Measurements from ENCODE around the gene SYT17. TPM values are rescaled to one million over a fixed set of nuclear protein-coding genes. Genes with fewer than 3 reads are reported as not detected.

Gene SYT17
- total and polyA plus RNA-seq, 10 of the 15 experiments (the other 5 are each of a cell fraction or from before 2014, with no cell fraction given): 3.7 to 12.3 (median 5.0) TPM

DNA sequence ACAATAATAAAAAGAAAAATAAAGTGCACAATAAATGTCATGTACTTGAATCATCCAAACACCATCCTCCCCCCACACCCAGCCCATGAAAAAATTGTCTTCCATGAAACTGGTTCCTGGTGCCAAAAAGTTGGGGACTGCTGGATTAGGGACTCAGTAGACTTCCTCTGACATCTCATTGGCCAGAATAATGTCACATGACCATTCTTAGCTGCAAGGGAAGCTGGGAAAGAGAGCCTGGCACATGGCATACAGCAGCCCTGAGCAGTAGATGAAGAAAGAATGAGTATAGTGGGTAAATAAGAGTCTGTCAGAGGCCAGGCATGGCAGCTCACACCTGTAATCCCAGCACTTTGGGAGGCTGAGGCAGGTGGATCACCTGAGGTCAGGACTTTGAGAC lies 41.7 kb upstream of the SYT17 start:
- SMC1A ChIA-PET (ENCODE audit: uncharacterized antibody, unreplicated experiment): interaction anchor here (0.8 to 7.3 kb wide), 4 partner anchors 8 to 40 kb away, joined by 4 to 60 read pairs (median 10); partner anchors contain the start of gene ITPRIPL2
- Histone ChIP-seq H3K9me3 (replicated peaks; ENCODE audit: control insufficient read depth, insufficient read depth, low read length) (peaks cover 5% of the 10 kb centered on the region; the same call in 2 of the 3 replicates), H2AFZ (ENCODE audit: control insufficient read depth, low read depth, low read length) (no peak overlapping the region), H3K36me3 (ENCODE audit: control insufficient read depth in 2 of 2, insufficient read depth in 2 of 2, low read length in 1 of 2) (no peaks in the 10 kb centered on the region), H3K79me2 (ENCODE audit: control insufficient read depth, insufficient read depth, low read length) (no peaks in the 10 kb centered on the region), H3K9ac (ENCODE audit: control insufficient read depth, insufficient read depth, low read length) (no peak overlapping the region), H4K20me1 (ENCODE audit: control insufficient read depth, insufficient read depth) (no peaks in the 10 kb centered on the region), H3K27ac (ENCODE audit: control insufficient read depth, insufficient read depth) (peak overlapping the region; percentile 42; the same call in 1 of the 2 replicates), H3K4me3 (no peak overlapping the region), H3K4me2 (ENCODE audit: control insufficient read depth, insufficient read depth) (no peak overlapping the region), H3K27me3 (replicated peaks in 1 of 2; ENCODE audit: control insufficient read depth in 2 of 2, insufficient read depth in 2 of 2, low read length in 1 of 2) (no peaks in the 10 kb centered on the region), H3K4me1 (ENCODE audit: control insufficient read depth, insufficient read depth, low read length) (peaks cover 51% of the 10 kb centered on the region)
- FAIRE-seq (no peak), ATAC-seq (no peak), DNase-seq (ENCODE audit: low read depth, low spot score) (no peak)
- in situ Hi-C loops (cut with MboI) (no loop called here), intact Hi-C loops (cut with micrococcal nuclease; ENCODE audit: unreplicated experiment) (loop anchor here (5.0 kb wide), 1 partner anchor 39 kb away; no protein-coding TSS in a partner anchor)
- POLR2A ChIA-PET: interaction anchor here (3.1 kb wide), 1 partner anchor 9 kb away, joined by 26 read pairs; no protein-coding TSS in a partner anchor
- RAD21 ChIA-PET (ENCODE audit: unreplicated experiment): no interaction called here
- CTCF ChIA-PET: interaction anchor here (3.6 kb wide), 1 partner anchor 53 kb away, joined by 17 read pairs; no protein-coding TSS in a partner anchor
- TF ChIP-seq RBBP5 (conservative IDR thresholded peaks at IDR 0.05): no peak
- TF ChIP-seq NFYB (IDR thresholded peaks at IDR 0.05; ENCODE audit: insufficient read depth, low read depth, low read length): peak; percentile 88
- TF ChIP-seq RAD51 (IDR thresholded peaks at IDR 0.05): peak; percentile 19; the same call in 1 of the 2 replicates
- BruUV-seq (replicated peaks): no TSS peak

DNA sequence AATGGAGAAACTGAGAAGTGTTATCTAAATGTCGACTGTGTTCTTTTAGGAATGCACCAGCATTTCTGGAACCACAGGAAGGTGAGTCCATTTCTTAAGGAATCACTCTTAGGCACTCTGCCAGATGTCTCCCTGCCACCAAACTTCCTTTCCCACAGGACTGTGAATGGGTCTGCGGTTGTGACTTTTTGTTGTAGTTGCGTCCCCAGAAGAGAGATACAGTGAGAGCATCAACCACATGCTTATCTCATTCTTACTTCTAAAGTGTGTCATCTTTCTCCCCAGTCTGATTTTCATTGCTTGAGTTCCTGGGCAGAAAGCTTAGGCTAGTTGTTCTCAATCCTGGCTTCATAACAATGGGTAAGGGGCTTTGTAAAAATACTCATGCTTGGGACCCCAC lies 40.8 kb upstream of the SYT17 start:
- 0 out of 2 replicates have a peak overlapping the region, but pooled peaks have one; percentile 33 for H3K4me3 ChIP-seq
- H3K27ac ChIP-seq (ENCODE audit: control insufficient read depth, insufficient read depth): peak overlapping the region; percentile 89
- H3K79me2 ChIP-seq (ENCODE audit: control insufficient read depth, insufficient read depth, low read length): no peaks in the 10 kb centered on the region
- H4K20me1 ChIP-seq (ENCODE audit: control insufficient read depth, insufficient read depth): no peaks in the 10 kb centered on the region
- 0 out of 2 replicates have a peak overlapping the region, but pooled peaks have one; percentile 14 for H3K9ac ChIP-seq (ENCODE audit: control insufficient read depth, insufficient read depth, low read length)
- H2AFZ ChIP-seq (ENCODE audit: control insufficient read depth, low read depth, low read length): no peak overlapping the region
- intact Hi-C loops (cut with micrococcal nuclease; ENCODE audit: unreplicated experiment) (loop anchor here (5.0 kb wide), 1 partner anchor 40 kb away; no protein-coding TSS in a partner anchor), in situ Hi-C loops (cut with MboI) (no loop called here)
- ChIA-PET RAD21 (ENCODE audit: unreplicated experiment) (interaction anchor here (1.2 kb wide), 1 partner anchor 18 kb away, joined by 4 read pairs; no protein-coding TSS in a partner anchor), CTCF (interaction anchor here (1.6 to 3.6 kb wide), 3 partner anchors 8 to 52 kb away, joined by 5 to 17 read pairs (median 11); no protein-coding TSS in a partner anchor), SMC1A (ENCODE audit: uncharacterized antibody, unreplicated experiment) (interaction anchor here (0.9 to 7.3 kb wide), 8 partner anchors 9 to 192 kb away, joined by 3 to 60 read pairs (median 7); partner anchors contain the start of gene ITPRIPL2), POLR2A (interaction anchor here (0.5 to 3.1 kb wide), 2 partner anchors 10 to 17 kb away, joined by 7 to 26 read pairs; no protein-coding TSS in a partner anchor)
- peaks cover 5% of the 10 kb centered on the region; the same call in 2 of the 3 replicates for H3K9me3 ChIP-seq (replicated peaks; ENCODE audit: control insufficient read depth, insufficient read depth, low read length)
- peaks cover 60% of the 10 kb centered on the region for H3K4me1 ChIP-seq (ENCODE audit: control insufficient read depth, insufficient read depth, low read length)
- FAIRE-seq (peak; percentile 47), DNase-seq (ENCODE audit: low read depth, low spot score) (peak; percentile 64), ATAC-seq (peak; percentile 80)
- H3K36me3 ChIP-seq (ENCODE audit: control insufficient read depth in 2 of 2, insufficient read depth in 2 of 2, low read length in 1 of 2): no peaks in the 10 kb centered on the region
- no TSS peak for BruUV-seq (replicated peaks)
- peak overlapping the region; percentile 78 for H3K4me2 ChIP-seq (ENCODE audit: control insufficient read depth, insufficient read depth)
- 2% methylated on average over 3 of the region's 3 CpGs for WGBS (ENCODE audit: insufficient coverage, insufficient replicate concordance, low lambda C conversion rate, missing lambda C conversion rate)
- H3K27me3 ChIP-seq (replicated peaks in 1 of 2; ENCODE audit: control insufficient read depth in 2 of 2, insufficient read depth in 2 of 2, low read length in 1 of 2): no peaks in the 10 kb centered on the region
- TF ChIP-seq JUND (IDR thresholded peaks at IDR 0.05; ENCODE audit: low read depth, low read length): no peak
- TF ChIP-seq NRF1 (conservative IDR thresholded peaks at IDR 0.05; ENCODE audit: low read depth, low read length): no peak
- no peak for TF ChIP-seq ZNF384 (IDR thresholded peaks at IDR 0.05; ENCODE audit: borderline replicate concordance, low read depth, low read length)
- no peak for TF ChIP-seq SUPT20H (IDR thresholded peaks at IDR 0.05; ENCODE audit: borderline replicate concordance, control insufficient read depth, low read depth, low read length)
- no peak for TF ChIP-seq MYC (IDR thresholded peaks at IDR 0.05; ENCODE audit: insufficient read depth, insufficient read length, insufficient replicate concordance, low read length, severe bottlenecking)
- TF ChIP-seq KDM1A (IDR thresholded peaks at IDR 0.05; ENCODE audit: borderline replicate concordance): no peak
- TF ChIP-seq, protein P1, sequence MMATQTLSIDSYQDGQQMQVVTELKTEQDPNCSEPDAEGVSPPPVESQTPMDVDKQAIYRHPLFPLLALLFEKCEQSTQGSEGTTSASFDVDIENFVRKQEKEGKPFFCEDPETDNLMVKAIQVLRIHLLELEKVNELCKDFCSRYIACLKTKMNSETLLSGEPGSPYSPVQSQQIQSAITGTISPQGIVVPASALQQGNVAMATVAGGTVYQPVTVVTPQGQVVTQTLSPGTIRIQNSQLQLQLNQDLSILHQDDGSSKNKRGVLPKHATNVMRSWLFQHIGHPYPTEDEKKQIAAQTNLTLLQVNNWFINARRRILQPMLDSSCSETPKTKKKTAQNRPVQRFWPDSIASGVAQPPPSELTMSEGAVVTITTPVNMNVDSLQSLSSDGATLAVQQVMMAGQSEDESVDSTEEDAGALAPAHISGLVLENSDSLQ (IDR thresholded peaks at IDR 0.05): no peak
- peak; percentile 58 for TF ChIP-seq MTA3 (IDR thresholded peaks at IDR 0.05; ENCODE audit: borderline replicate concordance, low read length)
- TF ChIP-seq CBX5 (IDR thresholded peaks at IDR 0.05; ENCODE audit: low read depth): no peak
- TF ChIP-seq, protein P2, sequence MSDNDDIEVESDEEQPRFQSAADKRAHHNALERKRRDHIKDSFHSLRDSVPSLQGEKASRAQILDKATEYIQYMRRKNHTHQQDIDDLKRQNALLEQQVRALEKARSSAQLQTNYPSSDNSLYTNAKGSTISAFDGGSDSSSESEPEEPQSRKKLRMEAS (IDR thresholded peaks at IDR 0.05; ENCODE audit: low read depth, low read length): no peak
- no peak for TF ChIP-seq PML (IDR thresholded peaks at IDR 0.05; ENCODE audit: low read length)
- TF ChIP-seq NFYA (IDR thresholded peaks at IDR 0.05; ENCODE audit: borderline replicate concordance, low read depth, low read length): no peak
- peak; percentile 36; the same call in 1 of the 2 replicates for TF ChIP-seq TBL1XR1 (IDR thresholded peaks at IDR 0.05; ENCODE audit: low read depth, low read length)
- TF ChIP-seq RAD21 (IDR thresholded peaks at IDR 0.05; ENCODE audit: insufficient read depth, low read depth, low read length): no peak

Data from GM12878 (cell line).